SK-N-SH (cell line): ENCODE results near the gene TRIM16.
"Not testable (repeated sequence)": the region's sequence is repeated elsewhere in the genome, so short reads cannot be mapped to it uniquely, and the experiment has no call there.

Experiments
- CTCF ChIP-seq: fragments of 200-600 bp; sonication (generic); IDR thresholded peaks from 2 replicates; pipeline ENCODE4 v1.6.1; 2017; ENCODE audit warnings: antibody characterized with exemption, mild to moderate bottlenecking, moderate library complexity
- NRF1 ChIP-seq: IDR thresholded peaks from 2 replicates; pipeline ENCODE4 v1.6.1; 2012; ENCODE audit warnings: low read depth, mild to moderate bottlenecking, low read length
- RFX5 ChIP-seq: IDR thresholded peaks from 2 replicates; pipeline ENCODE4 v1.6.1; 2012; ENCODE audit warnings: mild to moderate bottlenecking, improper control_type of control experiment, low read length
- TEAD4 ChIP-seq: IDR thresholded peaks from 2 replicates; pipeline ENCODE4 v1.4.0; 2012; ENCODE audit warnings: mild to moderate bottlenecking, borderline replicate concordance; ENCODE audit not compliant: insufficient read depth
- ZBTB33 ChIP-seq: IDR thresholded peaks from 2 replicates; pipeline ENCODE4 v1.4.0; 2012; ENCODE audit warnings: low read depth, borderline replicate concordance

DNA sequence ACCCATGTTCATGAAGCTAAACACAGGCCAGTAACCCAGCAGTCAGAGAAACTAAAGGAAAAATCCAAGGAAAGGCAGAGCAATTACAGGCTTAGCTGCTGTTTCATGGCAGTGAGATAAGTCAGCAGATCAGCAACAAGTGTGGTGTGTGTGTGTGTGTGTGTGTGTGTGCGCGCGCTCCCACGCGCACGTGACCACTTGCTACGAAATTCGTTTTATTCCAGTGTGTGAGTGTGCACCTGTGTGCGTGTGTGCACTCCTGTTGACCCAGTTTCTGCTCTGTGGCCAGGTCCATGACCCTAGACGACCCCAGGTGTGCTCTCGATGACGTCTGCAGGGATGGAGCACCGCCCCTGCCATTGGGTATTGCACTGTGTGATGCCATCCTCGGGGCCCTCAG lies 46.4 kb upstream of the TRIM16 start:
- TF ChIP-seq ZBTB33, CTCF, RFX5, TEAD4, NRF1: not testable (repeated sequence)
